GM12891 (cell line): ENCODE results near the gene SCRG1.

Experiments used
- PAX5 ChIP-seq: IDR thresholded peaks from 2 replicates; pipeline ENCODE4 v1.6.1; 2011; ENCODE audit warnings: low read length, moderate library complexity, mild to moderate bottlenecking; ENCODE audit not compliant: insufficient read depth, severe bottlenecking
- POLR2A ChIP-seq: IDR thresholded peaks from 2 replicates; pipeline ENCODE4 v1.6.1; 2011; ENCODE audit warnings: low read depth, low read length, control low read depth
- POLR2AphosphoS5 ChIP-seq: IDR thresholded peaks from 2 replicates; pipeline ENCODE4 v1.6.1; 2011; ENCODE audit warnings: low read depth, low read length, control low read depth
- SPI1 ChIP-seq: IDR thresholded peaks from 2 replicates; pipeline ENCODE4 v1.6.1; 2011; ENCODE audit warnings: low read depth, low read length, control low read depth
- TAF1 ChIP-seq: IDR thresholded peaks from 2 replicates; pipeline ENCODE4 v1.6.1; 2011; ENCODE audit warnings: low read depth, low read length, control low read depth

- TF ChIP-seq TAF1 (no peak), POLR2A (no peak), POLR2AphosphoS5 (no peak), SPI1 (no peak), PAX5 (no peak)
These were observed 33.5 kb upstream of the SCRG1 start for GRCh38 chr4:173432430-173432829.
